Left lobe of liver (tissue), 2 donors: ENCODE results near the gene NDUFS3. TPM values are rescaled to one million over a fixed set of nuclear protein-coding genes. Genes with fewer than 3 reads are reported as not detected.
A peak's percentile ranks its signal among the peaks of the same experiment; 100 is the strongest.

Experiments
- ATAC-seq: fragments of 200-7000 bp; cut with Tn5 transposase; one replicate; pipeline ENCODE4 v1.9.1; 2020; ENCODE audit warnings: mild to moderate bottlenecking, moderate library complexity
- DNase-seq: peaks from one replicate; pipeline ENCODE4 v3.0.0-alpha.2; 2020; ENCODE audit warnings: low spot score
- total RNA-seq: library from RNA; stranded (reverse); gene quantifications from one replicate; pipeline ENCODE4 v1.2.1, GENCODE V29; 2021
- donor health status: DM: no; HTN: no; CAD: no; lungs with moderate emphysema.
- donor health status: DM: no; HTN: yes; CAD: no.

Gene NDUFS3
- total RNA-seq, 1 donor from 2014 or later = 58.2 TPM

GRCh38 chr11:47589584-47589976 is 10.7 kb downstream of the NDUFS3 start:
- DNase-seq = no peak
- no peak for ATAC-seq

GRCh38 chr11:47589977-47590861 is 11.3 kb downstream of the NDUFS3 start:
- ATAC-seq (no peak), DNase-seq (no peak)

- ATAC-seq = no peak
- DNase-seq = no peak
Observed at GRCh38 chr11:47591764-47592163, 12.9 kb downstream of the NDUFS3 start.

- ATAC-seq = no peak
- no peak for DNase-seq
Observed at GRCh38 chr11:47592251-47592650, 13.4 kb downstream of the NDUFS3 start.

- ATAC-seq = no peak
- DNase-seq = no peak
Observed at GRCh38 chr11:47592970-47593369, 14.1 kb downstream of the NDUFS3 start.

- no peak for ATAC-seq
- no peak for DNase-seq
Observed at GRCh38 chr11:47593492-47593933, 14.6 kb downstream of the NDUFS3 start.

- ATAC-seq (no peak), DNase-seq (no peak)
Observed at GRCh38 chr11:47593934-47594855, 15.3 kb downstream of the NDUFS3 start, which contains the start of gene C1QTNF4. Gene C1QTNF4 (minus strand): TSS chr11:47594411. CDS start chr11:47590810, 3,601 bp downstream.

GRCh38 chr11:47595029-47595428 is 16.2 kb downstream of the NDUFS3 start:
- DNase-seq = no peak
- ATAC-seq = peak; percentile 55

- ATAC-seq = no peak
- no peak for DNase-seq
Observed at GRCh38 chr11:47595967-47596366, 17.1 kb downstream of the NDUFS3 start.

GRCh38 chr11:47599902-47600301 is 21.0 kb downstream of the NDUFS3 start:
- DNase-seq = no peak
- ATAC-seq = peak; percentile 44

GRCh38 chr11:47603295-47603694 is 24.4 kb downstream of the NDUFS3 start:
- ATAC-seq (no peak), DNase-seq (no peak)

- DNase-seq (no peak), ATAC-seq (no peak)
Observed at GRCh38 chr11:47605921-47606320, 27.0 kb downstream of the NDUFS3 start.

GRCh38 chr11:47606731-47607130 is 27.9 kb downstream of the NDUFS3 start:
- DNase-seq (no peak), ATAC-seq (no peak)

GRCh38 chr11:47607380-47607779 is 28.5 kb downstream of the NDUFS3 start:
- ATAC-seq = peak; percentile 6

GRCh38 chr11:47609675-47610074 is 30.8 kb downstream of the NDUFS3 start:
- ATAC-seq (peak; percentile 15), DNase-seq (no peak)

More at GRCh38 chr11:47607380-47607779, 28.5 kb downstream of the NDUFS3 start:
- DNase-seq = no peak

- ATAC-seq = peak; percentile 26
- DNase-seq = no peak
Observed at GRCh38 chr11:47611348-47611794, 32.5 kb downstream of the NDUFS3 start.

- ATAC-seq (no peak), DNase-seq (no peak)
Observed at GRCh38 chr11:47615249-47615648, 36.4 kb downstream of the NDUFS3 start.

- peak; percentile 48 for ATAC-seq
- no peak for DNase-seq
Observed at GRCh38 chr11:47616726-47617416, 38.0 kb downstream of the NDUFS3 start.

- ATAC-seq (no peak), DNase-seq (no peak)
Observed at GRCh38 chr11:47617417-47617809, 38.5 kb downstream of the NDUFS3 start.

- ATAC-seq = no peak
- DNase-seq = no peak
Observed at GRCh38 chr11:47620836-47621378, 42.0 kb downstream of the NDUFS3 start.
